Stimulated activated CD8-positive, alpha-beta memory T cell treated with anti-CD3 and anti-CD28 coated beads, Interleukin-4, amount 100 ng/mL, for 24 hours (primary cell): ENCODE data around the gene NIPAL4.

Experiments used
- DNase-seq: peaks from one replicate; pipeline ENCODE4 v3.0.0-alpha.2; 2020; ENCODE audit warnings: low read depth

NIPAL4 gene

DNA sequence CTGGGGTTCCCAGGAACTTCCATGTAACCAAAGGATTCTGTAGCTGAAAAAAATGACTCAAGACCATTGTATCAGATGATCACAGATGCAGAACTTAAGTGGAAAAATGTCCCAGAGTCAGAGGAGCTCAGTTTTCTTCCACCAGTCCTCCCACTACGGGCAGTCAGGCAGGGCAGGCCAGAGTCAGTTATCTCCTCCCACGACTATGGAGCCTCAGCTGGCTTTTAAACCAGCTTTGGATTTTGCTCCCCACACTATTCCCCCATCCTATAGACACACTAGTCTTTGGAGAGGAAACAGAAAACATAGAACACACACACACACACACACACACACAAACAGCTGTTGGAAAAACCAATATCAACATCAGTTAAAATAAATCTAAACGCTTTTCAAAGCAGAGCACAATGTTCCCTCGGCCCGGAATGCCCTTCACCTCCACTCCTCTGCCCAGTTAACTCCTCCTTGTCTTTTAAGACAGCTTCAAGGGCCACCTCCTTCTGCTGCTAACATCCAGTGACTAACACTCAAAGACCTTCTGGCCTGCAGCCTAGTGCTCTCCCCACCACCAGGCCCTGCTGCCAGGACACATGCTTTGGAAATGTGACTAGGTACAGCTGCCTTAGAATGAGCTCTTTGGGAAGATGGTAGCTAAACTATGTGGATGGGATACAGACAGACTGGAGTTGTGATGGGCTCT lies 56.8 kb downstream of the NIPAL4 start:
- no peak for DNase-seq

DNA sequence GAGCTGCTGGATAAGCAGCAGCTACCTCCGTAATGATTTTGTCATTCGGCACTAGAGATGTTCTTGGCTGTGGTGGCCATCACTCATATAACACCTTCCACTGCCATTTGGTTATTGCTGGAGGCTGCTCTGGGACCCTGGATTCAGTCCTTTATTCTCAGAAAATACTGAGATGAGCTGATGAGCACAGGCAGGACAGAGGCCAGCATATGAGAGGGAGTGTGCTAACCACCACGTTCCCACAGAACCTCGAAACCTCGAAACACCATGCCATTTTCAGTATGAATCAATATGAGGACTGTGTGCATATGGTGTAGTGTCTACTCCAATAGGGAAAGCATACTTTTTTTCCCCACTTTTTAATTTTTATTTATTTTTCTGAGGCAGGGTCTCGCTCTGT lies 59.0 kb downstream of the NIPAL4 start:
- no peak for DNase-seq

DNA sequence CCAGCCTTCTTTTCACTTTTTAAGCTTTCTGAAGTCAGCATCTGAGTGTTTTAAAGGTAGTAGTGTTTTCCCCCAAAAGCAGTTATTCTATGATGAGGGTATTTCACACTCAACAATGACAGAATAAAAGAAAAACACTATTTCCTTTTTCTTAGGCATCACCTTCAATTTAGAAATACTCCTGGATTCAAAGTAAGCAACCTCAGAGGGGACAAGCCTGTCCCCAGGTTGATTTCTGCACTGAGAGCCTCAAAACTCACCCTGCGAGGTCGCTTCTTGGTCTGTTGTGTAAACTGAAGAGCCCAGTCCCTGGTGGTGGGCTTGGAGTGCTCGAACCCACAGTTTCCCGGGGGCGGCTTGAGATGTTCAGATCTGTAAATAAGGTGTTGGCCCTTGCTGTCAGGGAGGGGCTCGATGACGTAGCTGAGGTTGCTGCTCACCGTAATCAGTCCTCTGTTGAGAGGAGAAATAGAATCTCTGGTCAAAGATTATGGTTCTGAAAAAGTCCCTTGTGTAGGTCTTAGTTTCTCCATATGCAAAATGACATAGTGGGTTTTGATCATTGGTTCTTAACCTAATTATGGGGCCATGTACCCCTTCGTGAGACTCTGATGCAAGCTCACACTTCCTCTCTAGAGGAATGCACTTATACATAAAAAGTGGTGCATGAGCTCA lies 59.7 kb downstream of the NIPAL4 start:
- DNase-seq: no peak

DNA sequence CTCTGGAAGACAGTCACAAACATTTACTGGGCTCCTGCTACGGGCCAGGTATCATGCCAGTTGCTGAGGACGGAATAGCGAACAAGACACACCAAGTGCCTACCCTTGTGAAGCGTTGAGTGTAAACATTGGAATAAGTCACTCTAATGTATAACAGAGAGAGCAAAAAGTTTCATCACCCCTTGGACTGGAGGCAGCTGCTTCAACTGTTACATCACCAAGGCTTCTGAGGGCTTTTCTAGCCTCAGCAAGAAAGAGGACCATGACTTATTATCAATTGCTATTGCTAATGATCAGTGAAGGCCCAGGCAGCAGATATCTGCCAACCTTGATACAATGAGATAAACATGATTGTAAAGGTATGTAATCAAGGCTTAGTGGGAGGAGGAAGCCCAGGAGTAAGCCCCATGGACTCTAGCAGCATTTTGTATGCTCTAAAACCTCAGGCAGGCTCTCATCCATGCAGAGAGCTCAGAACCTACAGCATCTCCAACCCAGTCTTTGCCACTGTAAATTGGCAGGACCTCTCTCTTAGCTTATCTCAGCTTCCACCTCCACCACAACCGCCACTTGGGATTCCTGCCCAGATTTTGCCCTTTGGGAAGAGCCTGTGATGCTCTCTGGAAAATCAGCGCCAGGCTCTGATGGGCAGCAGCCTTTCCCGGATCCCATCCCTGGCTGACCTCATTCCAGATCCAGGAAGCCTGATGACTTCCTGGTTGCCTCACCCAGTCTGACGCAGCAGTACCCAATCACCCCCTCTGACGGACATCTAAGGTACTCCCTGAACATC lies 61.1 kb downstream of the NIPAL4 start:
- DNase-seq: no peak

DNA sequence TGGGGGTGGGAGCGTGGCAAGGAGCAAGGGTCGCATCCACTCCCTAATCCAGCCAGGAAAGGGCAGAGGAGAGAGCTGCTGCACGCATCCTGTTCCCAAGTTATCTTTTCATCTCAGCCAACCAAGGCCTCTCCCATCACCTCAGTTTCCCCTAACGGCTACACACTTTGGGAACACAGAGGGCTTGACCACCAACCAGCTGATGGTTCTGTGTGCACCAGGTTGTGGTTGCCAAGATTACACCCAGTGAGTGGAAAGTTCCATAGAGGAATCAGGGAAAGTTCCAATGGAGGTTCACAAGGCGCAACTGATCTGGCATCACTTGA lies 61.7 kb downstream of the NIPAL4 start:
- DNase-seq: no peak

DNA sequence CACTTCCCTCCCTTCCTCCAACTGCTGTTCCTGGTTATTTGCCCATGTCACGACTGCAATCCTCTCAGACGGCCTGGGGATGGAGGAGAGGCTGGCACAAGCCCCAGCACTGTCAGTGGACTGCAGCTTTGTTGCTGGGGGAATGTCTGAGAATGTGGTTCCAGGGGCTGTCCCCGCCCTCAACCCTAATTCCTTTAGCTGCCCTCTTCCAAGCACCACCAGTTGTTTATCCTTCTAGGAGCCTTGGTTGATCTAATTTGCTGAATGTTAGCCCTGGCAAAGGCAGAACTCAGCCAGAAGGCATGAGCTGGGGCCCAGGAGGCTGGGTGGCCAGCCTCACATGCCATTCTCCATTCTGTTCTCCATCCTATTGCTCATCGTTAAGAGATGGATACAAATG lies 64.0 kb downstream of the NIPAL4 start:
- DNase-seq: no peak
